WTC11 (cell line): ENCODE measurements around the gene TTC28. TPM values are rescaled to one million over a fixed set of nuclear protein-coding genes. Genes with fewer than 3 reads are reported as not detected.

Experiments
- ATAC-seq: fragments of 200-7000 bp; cut with Tn5 transposase; 2 replicates; pipeline ENCODE4 v1.10.0; 2021; ENCODE audit warnings: mild to moderate bottlenecking, moderate library complexity
- CTCF ChIA-PET: fragments of 300-600 bp; sonication (Branson Sonifier 250); formaldehyde crosslinking; loops from one replicate; lab custom pipeline; 2021; ENCODE audit warnings: antibody characterized with exemption; lab: Charles Lee
- POLR2A ChIA-PET: fragments of 350-600 bp; sonication (Branson Sonifier 250); formaldehyde crosslinking; loops from one replicate; lab custom pipeline; 2021; ENCODE audit warnings: antibody characterized with exemption; lab: Charles Lee
- DNase-seq: peaks from one replicate; pipeline ENCODE4 v3.0.0; 2021; ENCODE audit warnings: low spot score
- H3K27ac Mint-ChIP-seq: 2 replicates; pipeline ENCODE4 v1.8.0; 2021; ENCODE audit warnings: mixed read lengths
- H3K27me3 Mint-ChIP-seq: 2 replicates; pipeline ENCODE4 v1.8.0; 2021; ENCODE audit warnings: low read depth, mild to moderate bottlenecking, moderate library complexity, mixed read lengths
- H3K36me3 Mint-ChIP-seq: 2 replicates; pipeline ENCODE4 v1.8.0; 2021; ENCODE audit warnings: mixed read lengths
- H3K4me1 Mint-ChIP-seq: 2 replicates; pipeline ENCODE4 v1.8.0; 2022; ENCODE audit warnings: mixed read lengths
- H3K4me3 Mint-ChIP-seq: 2 replicates; pipeline ENCODE4 v1.8.0; 2021; ENCODE audit warnings: mild to moderate bottlenecking, moderate library complexity, mixed read lengths
- H3K9me3 Mint-ChIP-seq: 2 replicates; pipeline ENCODE4 v1.8.0; 2021; ENCODE audit warnings: mixed read lengths
- ESRRA ChIP-seq: sonication (generic); formaldehyde crosslinking; IDR thresholded peaks from 2 replicates; pipeline ENCODE4 v1.8.1; 2022; ENCODE audit warnings: mild to moderate bottlenecking, missing genetic modification reagents, borderline replicate concordance
- GTF2I ChIP-seq: fragments of 250-450 bp; sonication (Bioruptor Pico); conservative IDR thresholded peaks from 2 replicates; pipeline ENCODE4 v1.4.0; 2021; ENCODE audit warnings: mild to moderate bottlenecking
- MXD4 ChIP-seq: fragments of 250-450 bp; sonication (Bioruptor Pico); IDR thresholded peaks from 2 replicates; pipeline ENCODE4 v1.8.0; 2021; ENCODE audit warnings: mild to moderate bottlenecking, moderate library complexity, borderline replicate concordance
- NR1H2 ChIP-seq: sonication (generic); formaldehyde crosslinking; IDR thresholded peaks from 2 replicates; pipeline ENCODE4 v1.9.0; 2021; ENCODE audit warnings: mild to moderate bottlenecking, moderate library complexity, missing genetic modification reagents
- NR3C1 ChIP-seq: sonication (generic); formaldehyde crosslinking; conservative IDR thresholded peaks from 2 replicates; pipeline ENCODE4 v1.8.1; 2023; ENCODE audit warnings: low read depth, mild to moderate bottlenecking, missing genetic modification reagents
- TEAD4 ChIP-seq: sonication (generic); formaldehyde crosslinking; IDR thresholded peaks from 2 replicates; pipeline ENCODE4 v1.8.0; 2022; ENCODE audit warnings: mild to moderate bottlenecking, missing genetic modification reagents
- ZNF232 ChIP-seq: sonication (generic); formaldehyde crosslinking; IDR thresholded peaks from 2 replicates; pipeline ENCODE4 v1.8.0; 2022; ENCODE audit warnings: mild to moderate bottlenecking, missing genetic modification reagents
- total RNA-seq: library from RNA; stranded (reverse); gene quantifications from 3 replicates; pipeline ENCODE4 v1.2.3, GENCODE V29; 2021
- TF ChIP-seq, protein P1 (sequence below): sonication (generic); formaldehyde crosslinking; IDR thresholded peaks from 2 replicates; pipeline ENCODE4 v1.8.1; 2023; ENCODE audit warnings: mild to moderate bottlenecking, missing genetic modification reagents, borderline replicate concordance
- TF ChIP-seq, protein P2 (sequence below): sonication (generic); formaldehyde crosslinking; IDR thresholded peaks from 2 replicates; pipeline ENCODE4 v1.8.1; 2022; ENCODE audit warnings: missing genetic modification reagents, borderline replicate concordance
- TF ChIP-seq, protein P3 (sequence below): fragments of 250-450 bp; sonication (Bioruptor Pico); IDR thresholded peaks from 2 replicates; pipeline ENCODE4 v1.8.0; 2021; ENCODE audit warnings: mild to moderate bottlenecking
- TF ChIP-seq, protein P4 (sequence below): sonication (generic); formaldehyde crosslinking; IDR thresholded peaks from 2 replicates; pipeline ENCODE4 v1.8.0; 2022; ENCODE audit warnings: mild to moderate bottlenecking, missing genetic modification reagents
- TF ChIP-seq, protein P5 (sequence below): fragments of 200-600 bp; IDR thresholded peaks from 2 replicates; pipeline ENCODE4 v1.8.0; 2022; ENCODE audit warnings: antibody characterized with exemption

The TTC28 gene
- total RNA-seq, 1 experiment from 2014 or later, result 13.0 TPM

DNA sequence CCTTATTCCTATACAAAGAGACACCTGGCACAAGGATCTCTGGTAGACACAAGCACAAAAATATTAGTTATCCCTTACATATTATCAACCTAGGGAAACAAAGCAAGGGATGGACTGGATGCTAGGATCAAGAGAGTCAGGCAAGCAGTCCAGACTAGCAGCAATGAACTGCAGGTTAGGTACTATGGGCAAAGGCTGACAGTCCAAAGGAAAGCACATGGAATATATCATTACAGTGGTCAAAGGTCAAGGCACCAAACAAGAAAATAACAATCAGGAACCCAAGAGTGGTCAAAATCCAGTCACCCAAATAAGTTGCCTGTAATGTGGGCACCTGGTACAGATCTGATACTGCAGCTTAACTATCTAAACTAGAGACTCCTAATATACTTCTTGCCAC lies 77.7 kb downstream of the TTC28 start:
- Mint-ChIP-seq H3K9me3 (no peaks in the 10 kb centered on the region), H3K27me3 (no peaks in the 10 kb centered on the region), H3K27ac (no peak overlapping the region; the same call in 1 of the 2 replicates), H3K4me3 (no peak overlapping the region), H3K4me1 (0 out of 2 replicates have a peak, but pooled peaks cover 4% of the 10 kb centered on the region), H3K36me3 (no peaks in the 10 kb centered on the region)
- ChIA-PET CTCF (interaction anchor here (0.5 to 2.0 kb wide), 3 partner anchors 150 to 611 kb away, joined by 3 to 7 read pairs (median 3); no protein-coding TSS in a partner anchor), POLR2A (no interaction called here)
- DNase-seq (no peak), ATAC-seq (no peak)
- TF ChIP-seq GTF2I (CRISPR knock-in tag) (no peak), ESRRA (no peak), TEAD4 (CRISPR knock-in tag) (no peak), NR3C1 (no peak), NR1H2 (CRISPR knock-in tag) (no peak), MXD4 (CRISPR knock-in tag) (no peak)
- TF ChIP-seq, protein P1, sequence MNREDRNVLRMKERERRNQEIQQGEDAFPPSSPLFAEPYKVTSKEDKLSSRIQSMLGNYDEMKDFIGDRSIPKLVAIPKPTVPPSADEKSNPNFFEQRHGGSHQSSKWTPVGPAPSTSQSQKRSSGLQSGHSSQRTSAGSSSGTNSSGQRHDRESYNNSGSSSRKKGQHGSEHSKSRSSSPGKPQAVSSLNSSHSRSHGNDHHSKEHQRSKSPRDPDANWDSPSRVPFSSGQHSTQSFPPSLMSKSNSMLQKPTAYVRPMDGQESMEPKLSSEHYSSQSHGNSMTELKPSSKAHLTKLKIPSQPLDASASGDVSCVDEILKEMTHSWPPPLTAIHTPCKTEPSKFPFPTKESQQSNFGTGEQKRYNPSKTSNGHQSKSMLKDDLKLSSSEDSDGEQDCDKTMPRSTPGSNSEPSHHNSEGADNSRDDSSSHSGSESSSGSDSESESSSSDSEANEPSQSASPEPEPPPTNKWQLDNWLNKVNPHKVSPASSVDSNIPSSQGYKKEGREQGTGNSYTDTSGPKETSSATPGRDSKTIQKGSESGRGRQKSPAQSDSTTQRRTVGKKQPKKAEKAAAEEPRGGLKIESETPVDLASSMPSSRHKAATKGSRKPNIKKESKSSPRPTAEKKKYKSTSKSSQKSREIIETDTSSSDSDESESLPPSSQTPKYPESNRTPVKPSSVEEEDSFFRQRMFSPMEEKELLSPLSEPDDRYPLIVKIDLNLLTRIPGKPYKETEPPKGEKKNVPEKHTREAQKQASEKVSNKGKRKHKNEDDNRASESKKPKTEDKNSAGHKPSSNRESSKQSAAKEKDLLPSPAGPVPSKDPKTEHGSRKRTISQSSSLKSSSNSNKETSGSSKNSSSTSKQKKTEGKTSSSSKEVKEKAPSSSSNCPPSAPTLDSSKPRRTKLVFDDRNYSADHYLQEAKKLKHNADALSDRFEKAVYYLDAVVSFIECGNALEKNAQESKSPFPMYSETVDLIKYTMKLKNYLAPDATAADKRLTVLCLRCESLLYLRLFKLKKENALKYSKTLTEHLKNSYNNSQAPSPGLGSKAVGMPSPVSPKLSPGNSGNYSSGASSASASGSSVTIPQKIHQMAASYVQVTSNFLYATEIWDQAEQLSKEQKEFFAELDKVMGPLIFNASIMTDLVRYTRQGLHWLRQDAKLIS (CRISPR knock-in tag), result no peak
- TF ChIP-seq, protein P2, sequence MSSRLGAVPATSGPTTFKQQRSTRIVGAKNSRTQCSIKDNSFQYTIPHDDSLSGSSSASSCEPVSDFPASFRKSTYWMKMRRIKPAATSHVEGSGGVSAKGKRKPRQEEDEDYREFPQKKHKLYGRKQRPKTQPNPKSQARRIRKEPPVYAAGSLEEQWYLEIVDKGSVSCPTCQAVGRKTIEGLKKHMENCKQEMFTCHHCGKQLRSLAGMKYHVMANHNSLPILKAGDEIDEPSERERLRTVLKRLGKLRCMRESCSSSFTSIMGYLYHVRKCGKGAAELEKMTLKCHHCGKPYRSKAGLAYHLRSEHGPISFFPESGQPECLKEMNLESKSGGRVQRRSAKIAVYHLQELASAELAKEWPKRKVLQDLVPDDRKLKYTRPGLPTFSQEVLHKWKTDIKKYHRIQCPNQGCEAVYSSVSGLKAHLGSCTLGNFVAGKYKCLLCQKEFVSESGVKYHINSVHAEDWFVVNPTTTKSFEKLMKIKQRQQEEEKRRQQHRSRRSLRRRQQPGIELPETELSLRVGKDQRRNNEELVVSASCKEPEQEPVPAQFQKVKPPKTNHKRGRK (CRISPR knock-in tag), result no peak
- TF ChIP-seq, protein P3, sequence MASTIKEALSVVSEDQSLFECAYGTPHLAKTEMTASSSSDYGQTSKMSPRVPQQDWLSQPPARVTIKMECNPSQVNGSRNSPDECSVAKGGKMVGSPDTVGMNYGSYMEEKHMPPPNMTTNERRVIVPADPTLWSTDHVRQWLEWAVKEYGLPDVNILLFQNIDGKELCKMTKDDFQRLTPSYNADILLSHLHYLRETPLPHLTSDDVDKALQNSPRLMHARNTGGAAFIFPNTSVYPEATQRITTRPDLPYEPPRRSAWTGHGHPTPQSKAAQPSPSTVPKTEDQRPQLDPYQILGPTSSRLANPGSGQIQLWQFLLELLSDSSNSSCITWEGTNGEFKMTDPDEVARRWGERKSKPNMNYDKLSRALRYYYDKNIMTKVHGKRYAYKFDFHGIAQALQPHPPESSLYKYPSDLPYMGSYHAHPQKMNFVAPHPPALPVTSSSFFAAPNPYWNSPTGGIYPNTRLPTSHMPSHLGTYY (CRISPR knock-in tag), result no peak
- TF ChIP-seq, protein P4, sequence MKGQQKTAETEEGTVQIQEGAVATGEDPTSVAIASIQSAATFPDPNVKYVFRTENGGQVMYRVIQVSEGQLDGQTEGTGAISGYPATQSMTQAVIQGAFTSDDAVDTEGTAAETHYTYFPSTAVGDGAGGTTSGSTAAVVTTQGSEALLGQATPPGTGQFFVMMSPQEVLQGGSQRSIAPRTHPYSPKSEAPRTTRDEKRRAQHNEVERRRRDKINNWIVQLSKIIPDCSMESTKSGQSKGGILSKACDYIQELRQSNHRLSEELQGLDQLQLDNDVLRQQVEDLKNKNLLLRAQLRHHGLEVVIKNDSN, result no peak

DNA sequence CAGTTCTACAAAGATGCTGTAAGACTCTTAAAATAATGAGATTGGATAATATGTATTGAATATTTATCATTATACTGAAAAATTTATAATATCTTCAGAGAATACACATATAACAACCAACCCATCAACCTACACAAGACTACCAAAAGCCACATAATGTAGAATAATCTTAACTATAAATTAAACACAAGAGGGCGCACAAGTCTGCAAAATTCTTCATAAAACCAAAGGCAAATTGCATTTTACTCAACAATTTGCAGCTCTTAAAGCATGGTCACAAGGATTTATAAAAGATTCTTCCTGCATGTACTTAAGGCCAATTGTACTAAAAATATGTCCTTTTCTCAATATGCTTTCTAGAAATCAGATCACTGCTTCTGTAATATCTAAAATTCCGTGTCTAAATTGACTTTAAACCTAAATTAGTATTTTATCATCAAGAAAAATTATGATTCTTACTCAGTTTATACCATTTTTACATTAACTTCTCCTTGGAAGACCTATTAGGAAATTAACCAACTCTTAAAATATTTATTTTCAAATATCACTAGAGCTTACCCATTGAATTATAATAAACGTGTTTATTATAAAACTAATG lies 79.0 kb downstream of the TTC28 start:
- POLR2A ChIA-PET, result no interaction called here
- Mint-ChIP-seq H3K9me3 (no peaks in the 10 kb centered on the region), H3K27ac (no peak overlapping the region)

More for the DNA sequence above, 79.0 kb downstream of the TTC28 start:
- H3K27me3 Mint-ChIP-seq, result no peaks in the 10 kb centered on the region
- ATAC-seq (no peak), DNase-seq (no peak)
- 0 out of 2 replicates have a peak, but pooled peaks cover 4% of the 10 kb centered on the region for H3K4me1 Mint-ChIP-seq
- H3K36me3 Mint-ChIP-seq, result no peaks in the 10 kb centered on the region
- TF ChIP-seq, protein P5, sequence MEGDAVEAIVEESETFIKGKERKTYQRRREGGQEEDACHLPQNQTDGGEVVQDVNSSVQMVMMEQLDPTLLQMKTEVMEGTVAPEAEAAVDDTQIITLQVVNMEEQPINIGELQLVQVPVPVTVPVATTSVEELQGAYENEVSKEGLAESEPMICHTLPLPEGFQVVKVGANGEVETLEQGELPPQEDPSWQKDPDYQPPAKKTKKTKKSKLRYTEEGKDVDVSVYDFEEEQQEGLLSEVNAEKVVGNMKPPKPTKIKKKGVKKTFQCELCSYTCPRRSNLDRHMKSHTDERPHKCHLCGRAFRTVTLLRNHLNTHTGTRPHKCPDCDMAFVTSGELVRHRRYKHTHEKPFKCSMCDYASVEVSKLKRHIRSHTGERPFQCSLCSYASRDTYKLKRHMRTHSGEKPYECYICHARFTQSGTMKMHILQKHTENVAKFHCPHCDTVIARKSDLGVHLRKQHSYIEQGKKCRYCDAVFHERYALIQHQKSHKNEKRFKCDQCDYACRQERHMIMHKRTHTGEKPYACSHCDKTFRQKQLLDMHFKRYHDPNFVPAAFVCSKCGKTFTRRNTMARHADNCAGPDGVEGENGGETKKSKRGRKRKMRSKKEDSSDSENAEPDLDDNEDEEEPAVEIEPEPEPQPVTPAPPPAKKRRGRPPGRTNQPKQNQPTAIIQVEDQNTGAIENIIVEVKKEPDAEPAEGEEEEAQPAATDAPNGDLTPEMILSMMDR, result 0 out of 2 replicates have a peak, but pooled peaks have one; percentile 19
- no peak for TF ChIP-seq ZNF232
- H3K4me3 Mint-ChIP-seq, result no peak overlapping the region
- CTCF ChIA-PET, result interaction anchor here (0.6 to 2.5 kb wide), 19 partner anchors 61 to 645 kb away, joined by 3 to 22 read pairs (median 3); partner anchors contain the start of genes CHEK2, HSCB and TTC28
